HepG2 (cell line): Measurements from ENCODE around the gene ALPK3. TPM values are rescaled to one million over a fixed set of nuclear protein-coding genes. Genes with fewer than 3 reads are reported as not detected.

Experiments used
- ARID5B ChIP-seq: IDR thresholded peaks from 2 replicates; pipeline ENCODE4 v1.4.0; 2020; ENCODE audit warnings: mild to moderate bottlenecking, missing genetic modification reagents
- BCL6 ChIP-seq: IDR thresholded peaks from 2 replicates; pipeline ENCODE4 v1.6.1; 2016; ENCODE audit warnings: missing genetic modification reagents, missing compliant biosample characterization
- BORCS8-MEF2B ChIP-seq: sonication (generic); formaldehyde crosslinking; IDR thresholded peaks from 2 replicates; pipeline ENCODE4 v1.8.0; 2022; ENCODE audit warnings: mild to moderate bottlenecking, missing genetic modification reagents
- EP300 ChIP-seq, 3 experiments: sonication (generic) in 1 of 3; formaldehyde crosslinking in 1 of 3; IDR thresholded peaks; 2 replicates each; pipeline versions ENCODE4 v1.5.1 to v1.6.1; 2011 to 2020; ENCODE audit warnings: low read depth in 2 of 3, low read length in 2 of 3, borderline replicate concordance in 1 of 3, improper control_type of control experiment in 1 of 3, mild to moderate bottlenecking in 1 of 3, missing genetic modification reagents in 1 of 3, moderate library complexity in 1 of 3
- IRF1 ChIP-seq: sonication (generic); formaldehyde crosslinking; IDR thresholded peaks from 2 replicates; pipeline ENCODE4 v1.4.0; 2020; ENCODE audit warnings: low read depth, mild to moderate bottlenecking, missing genetic modification reagents
- JUND ChIP-seq: sonication (generic); formaldehyde crosslinking; IDR thresholded peaks from 2 replicates; pipeline ENCODE4 v1.8.0; 2022; ENCODE audit warnings: mild to moderate bottlenecking, missing genetic modification reagents
- MXD1 ChIP-seq: sonication (generic); formaldehyde crosslinking; IDR thresholded peaks from 2 replicates; pipeline ENCODE4 v1.4.0; 2020; ENCODE audit warnings: mild to moderate bottlenecking, missing genetic modification reagents
- RFXANK ChIP-seq: IDR thresholded peaks from 2 replicates; pipeline ENCODE4 v1.6.1; 2016
- SATB2 ChIP-seq: sonication (generic); formaldehyde crosslinking; IDR thresholded peaks from 2 replicates; pipeline ENCODE4 v1.5.0; 2020; ENCODE audit warnings: missing genetic modification reagents
- SNAI1 ChIP-seq: sonication (generic); formaldehyde crosslinking; IDR thresholded peaks from 2 replicates; pipeline ENCODE4 v1.5.0; 2020; ENCODE audit warnings: mild to moderate bottlenecking, missing genetic modification reagents, borderline replicate concordance
- TGIF2 ChIP-seq: IDR thresholded peaks from 2 replicates; pipeline ENCODE4 v1.6.1; 2016; ENCODE audit warnings: control low read depth, missing compliant biosample characterization
- WIZ ChIP-seq: sonication (generic); formaldehyde crosslinking; IDR thresholded peaks from 2 replicates; pipeline ENCODE4 v1.5.1; 2020; ENCODE audit warnings: mild to moderate bottlenecking, missing genetic modification reagents
- ZNF138 ChIP-seq: sonication (generic); formaldehyde crosslinking; IDR thresholded peaks from 2 replicates; pipeline ENCODE4 v1.5.0; 2020; ENCODE audit warnings: mild to moderate bottlenecking, low read depth, missing genetic modification reagents
- ZNF260 ChIP-seq: sonication (generic); formaldehyde crosslinking; IDR thresholded peaks from 2 replicates; pipeline ENCODE4 v1.4.0; 2020; ENCODE audit warnings: missing genetic modification reagents, low read depth, mild to moderate bottlenecking, borderline replicate concordance
- ZNF34 ChIP-seq: sonication (generic); formaldehyde crosslinking; IDR thresholded peaks from 2 replicates; pipeline ENCODE4 v1.4.0; 2020; ENCODE audit warnings: mild to moderate bottlenecking, missing genetic modification reagents, borderline replicate concordance
- ZXDC ChIP-seq: sonication (generic); formaldehyde crosslinking; IDR thresholded peaks from 2 replicates; pipeline ENCODE4 v1.5.0; 2020; ENCODE audit warnings: mild to moderate bottlenecking, missing genetic modification reagents
- polyA plus RNA-seq, 8 experiments: library from polyadenylated mRNA; depleted of rRNA in 3 of 8; stranded (reverse) in 7 of 8; unstranded in 1 of 8; fragments of >200 nt; fragmentation: Illumina TruSeq in 4 of 8; extraction: Trizol in 4 of 8; gene quantifications; 2 replicates each; pipeline versions ENCODE4 v1.2.1 to v1.2.3, GENCODE V29; 2011 to 2016; ENCODE audit warnings: low read depth in 4 of 8, missing spikeins in 1 of 8, mixed read lengths in 1 of 8; ENCODE audit not compliant: insufficient read depth in 1 of 8
- total RNA-seq, 5 experiments: library from RNA; depleted of rRNA; stranded (reverse); fragments of >200 nt; fragmentation: Illumina TruSeq; extraction: Trizol; gene quantifications; 2 replicates each; pipeline ENCODE4 v1.2.3, GENCODE V29; 2016; ENCODE audit warnings: low read depth in 1 of 5

ALPK3 gene
- total and polyA plus RNA-seq, 2 of the 13 experiments (the other 11 are each of a cell fraction or from before 2014, with no cell fraction given) = 0.04 to 0.42 TPM

- TF ChIP-seq EP300 (IDR thresholded peaks at IDR 0.05; ENCODE audit: low read depth in 2 of 2, low read length in 2 of 2) (no peak), EP300 (CRISPR knock-in tag; IDR thresholded peaks at IDR 0.05; ENCODE audit: borderline replicate concordance) (no peak), TGIF2 (CRISPR knock-in tag) (no peak), RFXANK (no peak), IRF1 (CRISPR knock-in tag) (no peak), ZNF138 (no peak), ZNF34 (CRISPR knock-in tag) (no peak), MXD1 (CRISPR knock-in tag) (no peak), SNAI1 (no peak), JUND (CRISPR knock-in tag) (no peak), SATB2 (CRISPR knock-in tag) (no peak), BORCS8-MEF2B (CRISPR knock-in tag) (no peak), ZNF260 (CRISPR knock-in tag) (no peak), ARID5B (CRISPR knock-in tag) (0 out of 2 replicates have a peak, but pooled peaks have one; percentile 39), BCL6 (CRISPR knock-in tag) (no peak), WIZ (CRISPR knock-in tag) (no peak), ZXDC (CRISPR knock-in tag) (no peak)
Observed at GRCh38 chr15:84908564-84908963, 91.4 kb downstream of the ALPK3 start (continued).
